NCI-H2171 treated with DMSO at 0.1 percent for 48 hours (cell line): Measurements from ENCODE around the gene TLR1.
"Not testable (repeated sequence)": the region's sequence is repeated elsewhere in the genome, so short reads cannot be mapped to it uniquely, and the experiment has no call there.

Experiments used
- DNase-seq: peaks from one replicate; lab custom pipeline; 2025; lab: John Stamatoyannopoulos, UW

TLR1 gene

DNA sequence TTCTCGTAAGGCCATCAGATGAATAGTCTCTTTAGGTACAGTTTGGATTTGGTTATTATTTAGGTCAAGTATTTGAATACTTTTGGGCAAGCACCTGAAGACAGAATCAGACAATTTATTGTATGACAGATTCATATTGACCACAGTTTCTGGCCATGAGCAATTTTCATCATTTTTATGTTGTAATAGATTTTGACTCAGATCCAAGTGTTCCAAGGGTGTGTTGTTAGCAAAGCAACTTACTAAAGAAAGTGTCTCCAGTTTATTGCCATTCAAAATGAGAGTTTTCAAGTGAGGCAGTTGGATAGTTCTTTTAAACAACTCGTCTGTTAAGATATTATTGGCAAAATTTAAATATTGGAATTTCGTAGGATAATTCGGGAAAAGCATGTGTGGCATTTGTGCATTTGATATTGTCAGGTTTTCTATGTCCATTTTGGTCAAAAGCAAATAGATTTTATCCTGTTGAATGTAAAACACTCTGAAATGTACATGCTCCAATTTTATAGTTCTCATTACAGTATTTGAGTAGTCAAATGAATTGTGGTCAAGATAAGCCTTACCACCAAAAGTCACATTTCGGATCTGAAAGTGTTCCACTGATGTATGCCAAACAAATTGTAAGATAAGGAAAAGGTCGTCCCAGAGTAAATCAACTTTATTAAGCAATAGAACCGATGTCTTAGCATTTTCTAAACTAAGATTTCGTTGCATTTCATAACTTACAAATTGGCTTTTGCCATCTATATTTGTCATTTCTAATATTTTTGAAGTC is 30.2 kb downstream of the TLR1 start:
- DNase-seq: no peak

DNA sequence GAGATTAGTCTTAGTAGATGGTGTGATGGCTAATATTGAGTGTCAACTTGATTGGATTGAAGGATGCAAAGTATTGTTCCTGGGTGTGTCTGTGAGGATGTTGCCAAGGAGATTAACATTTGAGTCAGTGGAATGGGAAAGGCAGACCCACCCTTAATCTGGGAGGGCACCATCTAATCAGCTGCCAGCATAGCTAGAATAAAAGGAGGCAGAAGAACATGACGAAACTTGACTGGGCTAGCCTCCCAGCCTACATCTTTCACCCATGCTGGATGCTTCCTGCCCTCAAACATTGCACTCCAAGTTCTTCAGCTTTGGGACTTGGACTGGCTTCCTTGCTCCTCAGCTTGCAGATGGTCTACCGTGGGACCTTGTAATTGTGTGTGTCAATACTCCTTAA is 34.3 kb downstream of the TLR1 start:
- not testable (repeated sequence) for DNase-seq

DNA sequence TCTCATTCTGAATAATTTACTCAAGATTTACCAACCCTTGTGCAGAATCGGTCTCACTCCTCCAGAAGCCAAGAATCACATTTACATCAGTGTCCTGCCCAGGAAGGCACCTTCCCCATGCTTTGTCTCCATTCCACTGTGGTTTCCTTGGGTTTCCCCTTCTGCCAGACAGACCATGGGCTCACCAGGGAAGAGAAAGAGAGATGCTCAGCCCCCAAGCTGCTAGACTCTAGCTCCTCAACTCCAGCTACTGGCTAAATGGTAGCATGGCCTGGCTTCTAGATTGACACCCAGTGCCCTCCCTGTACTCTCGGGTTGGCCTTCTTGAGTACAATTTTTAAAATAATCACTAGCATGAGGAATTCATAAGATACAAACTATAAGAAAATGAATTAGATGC is 34.7 kb downstream of the TLR1 start:
- no peak for DNase-seq

DNA sequence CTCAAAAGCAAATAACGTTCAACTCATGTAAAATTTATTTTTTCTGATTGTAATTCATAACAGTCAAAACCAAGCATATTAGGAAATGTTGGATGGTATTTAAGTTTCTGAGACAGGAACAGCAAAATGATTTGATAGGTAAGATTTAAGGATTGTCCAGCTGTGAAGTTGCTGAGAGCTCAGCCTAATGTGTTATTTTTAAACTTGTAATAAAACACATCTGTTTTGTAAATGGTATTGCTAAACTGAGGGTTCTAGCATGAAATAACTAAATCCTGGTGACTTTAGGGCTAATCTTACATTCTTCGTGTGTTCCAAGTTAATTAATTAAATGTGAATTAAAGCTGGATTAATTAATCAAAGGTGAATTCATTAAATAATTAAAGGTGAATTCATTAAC is 35.1 kb downstream of the TLR1 start:
- DNase-seq: no peak

- no peak for DNase-seq
These were observed 35.6 kb downstream of the TLR1 start for GRCh38 chr4:38768968-38769394.

- DNase-seq: not testable (repeated sequence)
These were observed 37.7 kb downstream of the TLR1 start for GRCh38 chr4:38766940-38767339.

DNA sequence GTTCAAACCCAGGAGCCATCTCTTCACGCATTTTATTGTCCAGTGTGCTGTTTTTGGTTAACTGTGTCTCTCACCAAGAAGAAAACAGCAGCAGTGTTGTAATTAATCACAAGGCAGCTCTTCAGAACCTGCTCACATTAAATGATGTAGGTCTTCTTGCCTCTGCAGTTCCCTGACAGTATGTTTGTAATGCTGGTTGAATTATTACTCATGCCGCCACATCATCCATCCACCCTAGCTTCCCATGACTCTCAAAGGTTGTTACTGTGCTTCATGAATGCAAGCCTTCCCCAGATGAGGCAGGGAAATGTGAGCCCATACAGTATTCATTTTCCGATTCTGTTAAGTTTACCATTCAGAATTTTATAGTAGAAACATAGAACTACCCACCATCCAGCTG is 39.2 kb downstream of the TLR1 start:
- no peak for DNase-seq

DNA sequence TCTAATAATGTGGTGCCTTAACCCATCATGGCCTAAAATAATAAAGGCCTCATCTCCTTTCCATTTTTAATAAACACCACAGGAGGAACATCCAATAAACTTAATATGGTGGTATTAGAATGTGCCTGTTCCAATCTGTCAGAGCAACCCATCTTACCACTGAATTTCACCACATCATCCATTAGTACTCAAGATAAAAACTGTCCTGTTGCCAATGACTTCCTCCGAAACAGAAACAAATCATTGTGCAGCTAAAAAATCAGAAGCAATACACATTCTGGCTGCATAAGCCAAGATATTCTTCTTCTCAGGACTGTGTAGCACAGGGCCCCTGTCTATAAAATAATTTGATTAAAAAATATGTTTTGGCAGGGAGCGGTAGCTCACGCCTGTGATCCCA is 40.3 kb downstream of the TLR1 start:
- DNase-seq: no peak

DNA sequence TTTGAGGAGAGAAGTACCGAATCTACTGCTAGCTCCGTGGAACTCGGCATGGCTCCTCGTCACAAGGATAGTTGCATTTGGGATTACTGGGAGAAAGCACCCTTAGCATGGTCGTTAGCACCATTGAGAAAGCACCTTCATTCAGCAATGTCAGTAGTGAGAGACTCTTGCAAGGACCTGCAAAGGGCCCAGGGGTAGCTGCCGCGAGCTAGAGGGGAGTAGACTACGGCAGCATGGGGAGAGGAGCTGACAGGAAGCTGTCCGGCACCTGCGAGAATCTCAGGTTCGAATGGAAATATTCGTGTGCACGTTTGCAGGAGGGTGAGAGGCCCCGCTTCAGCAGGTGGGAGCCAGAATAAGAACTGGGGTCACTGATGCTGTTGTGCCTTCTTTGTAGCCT is 42.0 kb downstream of the TLR1 start:
- DNase-seq: no peak

DNA sequence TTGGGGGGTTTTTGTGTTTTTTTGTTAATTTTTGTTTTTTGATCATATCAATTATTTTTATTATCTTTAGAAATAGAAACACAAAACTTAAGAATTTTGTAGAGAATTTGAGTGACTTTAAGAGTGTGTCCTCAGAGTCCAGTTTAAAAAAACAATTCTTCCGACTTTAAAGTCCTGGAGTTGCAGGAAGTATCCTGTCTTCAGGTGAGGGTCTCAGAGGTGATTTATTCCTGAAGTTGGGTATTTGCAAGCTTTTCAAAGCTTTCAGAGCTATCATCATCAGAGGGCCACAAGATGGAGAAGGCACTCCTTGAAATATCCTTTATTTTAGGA is 44.8 kb downstream of the TLR1 start:
- no peak for DNase-seq

- DNase-seq: no peak
These were observed 45.3 kb downstream of the TLR1 start for GRCh38 chr4:38759113-38759789.

DNA sequence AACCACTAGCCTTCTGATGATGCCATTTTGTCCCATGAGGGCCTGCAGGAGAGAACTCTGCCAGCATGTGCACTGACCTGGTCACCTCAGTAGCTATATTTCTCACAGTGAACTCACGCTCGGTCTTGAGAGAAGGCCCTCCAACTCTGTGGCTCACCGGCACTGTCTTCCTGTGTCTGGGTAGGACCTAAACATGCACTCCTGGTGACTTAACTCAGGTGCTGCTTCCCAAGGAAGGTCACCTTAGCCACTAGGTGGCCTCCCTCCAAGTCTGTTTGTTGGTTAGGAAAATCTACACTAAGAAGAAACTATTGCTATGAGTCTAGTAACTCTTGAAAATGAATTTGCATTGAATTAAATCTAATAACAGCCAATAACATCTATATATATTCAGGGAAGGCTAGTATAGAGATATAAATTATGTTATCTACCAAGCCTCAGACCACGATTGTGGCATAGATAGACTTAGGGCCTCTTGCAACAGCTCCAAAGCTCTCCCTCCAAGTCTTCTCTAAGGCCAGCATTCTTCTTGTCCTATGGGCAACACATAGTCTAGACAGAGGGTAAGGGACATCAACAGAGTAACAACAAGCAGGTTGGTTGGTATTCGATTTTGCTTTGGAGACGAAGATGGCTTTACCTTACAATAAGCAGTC is 46.5 kb downstream of the TLR1 start:
- no peak for DNase-seq

- DNase-seq: peak; percentile 20
These were observed 51.4 kb downstream of the TLR1 start for GRCh38 chr4:38752941-38753806.

GRCh38 chr4:38752372-38752940 is 52.1 kb downstream of the TLR1 start:
- no peak for DNase-seq

GRCh38 chr4:38751341-38752010 is 53.1 kb downstream of the TLR1 start:
- DNase-seq: no peak

DNA sequence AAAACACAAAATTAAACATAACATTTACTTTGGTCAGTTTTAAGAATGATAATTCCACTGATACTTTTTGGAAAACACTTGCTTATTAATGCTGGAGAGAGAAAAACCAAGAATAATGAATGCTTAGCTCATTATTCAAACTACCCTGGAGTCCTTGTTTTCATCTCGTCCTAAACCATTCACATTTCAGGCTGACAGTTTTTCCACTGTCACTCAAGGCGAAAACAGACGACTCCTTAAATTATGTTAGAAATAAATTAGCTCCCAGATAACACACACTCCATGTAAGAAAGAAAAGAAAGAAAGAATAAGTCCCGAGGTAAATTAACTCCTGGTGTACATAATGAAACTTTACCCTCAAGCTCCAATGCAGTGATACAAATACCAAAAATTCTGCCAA is 55.3 kb downstream of the TLR1 start:
- no peak for DNase-seq

GRCh38 chr4:38747629-38748028 is 57.0 kb downstream of the TLR1 start:
- DNase-seq: no peak
